ENCODE measurements around the gene DSC2.

- TF ChIP-seq POLR2AphosphoS5 (IDR thresholded peaks at IDR 0.05; ENCODE audit: low read depth, low read length) = no peak
- no peak for TF ChIP-seq POLR2A (IDR thresholded peaks at IDR 0.05; ENCODE audit: low read depth, low read length)
- TF ChIP-seq TAF1 (IDR thresholded peaks at IDR 0.05; ENCODE audit: borderline replicate concordance, low read depth, low read length) = no peak
Observed at GRCh38 chr18:31120594-31120993, 18.4 kb upstream of the DSC2 start.
